ENCODE results near the gene EVX2. TPM values are rescaled to one million over a fixed set of nuclear protein-coding genes. Genes with fewer than 3 reads are reported as not detected.
A peak's percentile ranks its signal among the peaks of the same experiment; 100 is the strongest.

EVX2 gene
- not detected in 2 replicates for total RNA-seq

DNA sequence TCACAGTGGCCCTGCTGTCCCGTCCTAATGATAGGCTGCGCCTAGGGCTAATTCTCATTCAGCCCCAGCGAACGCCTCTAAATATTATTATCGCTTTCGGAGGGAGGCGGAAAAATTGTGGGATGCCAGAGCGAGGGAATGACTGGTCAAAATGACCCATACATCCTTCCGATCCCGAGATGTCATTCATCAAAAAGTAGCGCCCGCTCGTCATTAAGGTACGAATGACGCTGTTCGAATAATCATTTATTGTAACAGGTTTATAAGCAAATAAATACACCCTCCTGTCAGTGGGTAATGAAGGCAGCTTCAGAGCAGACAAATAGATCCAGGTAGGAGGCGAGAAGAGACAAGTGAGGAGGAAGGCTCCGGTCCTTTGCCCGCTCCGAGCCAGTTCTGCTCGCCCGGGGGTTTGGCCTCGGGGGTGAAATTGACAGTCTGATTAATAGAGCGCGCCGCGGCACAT lies at the start of gene EVX2:
Gene EVX2, minus strand, starts transcription at position 167 of the 466 bp plus-strand sequence. CDS start 186 bp downstream, outside the sequence.
- TF ChIP-seq, protein P1, sequence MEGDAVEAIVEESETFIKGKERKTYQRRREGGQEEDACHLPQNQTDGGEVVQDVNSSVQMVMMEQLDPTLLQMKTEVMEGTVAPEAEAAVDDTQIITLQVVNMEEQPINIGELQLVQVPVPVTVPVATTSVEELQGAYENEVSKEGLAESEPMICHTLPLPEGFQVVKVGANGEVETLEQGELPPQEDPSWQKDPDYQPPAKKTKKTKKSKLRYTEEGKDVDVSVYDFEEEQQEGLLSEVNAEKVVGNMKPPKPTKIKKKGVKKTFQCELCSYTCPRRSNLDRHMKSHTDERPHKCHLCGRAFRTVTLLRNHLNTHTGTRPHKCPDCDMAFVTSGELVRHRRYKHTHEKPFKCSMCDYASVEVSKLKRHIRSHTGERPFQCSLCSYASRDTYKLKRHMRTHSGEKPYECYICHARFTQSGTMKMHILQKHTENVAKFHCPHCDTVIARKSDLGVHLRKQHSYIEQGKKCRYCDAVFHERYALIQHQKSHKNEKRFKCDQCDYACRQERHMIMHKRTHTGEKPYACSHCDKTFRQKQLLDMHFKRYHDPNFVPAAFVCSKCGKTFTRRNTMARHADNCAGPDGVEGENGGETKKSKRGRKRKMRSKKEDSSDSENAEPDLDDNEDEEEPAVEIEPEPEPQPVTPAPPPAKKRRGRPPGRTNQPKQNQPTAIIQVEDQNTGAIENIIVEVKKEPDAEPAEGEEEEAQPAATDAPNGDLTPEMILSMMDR (conservative IDR thresholded peaks at IDR 0.05; ENCODE audit: low read depth, low read length), result no peak
- H3K4me3 ChIP-seq (ENCODE audit: low read depth, low read length), result no peak within 1 kb of the TSS
- DNase-seq (ENCODE audit: low read depth), result no peak

DNA sequence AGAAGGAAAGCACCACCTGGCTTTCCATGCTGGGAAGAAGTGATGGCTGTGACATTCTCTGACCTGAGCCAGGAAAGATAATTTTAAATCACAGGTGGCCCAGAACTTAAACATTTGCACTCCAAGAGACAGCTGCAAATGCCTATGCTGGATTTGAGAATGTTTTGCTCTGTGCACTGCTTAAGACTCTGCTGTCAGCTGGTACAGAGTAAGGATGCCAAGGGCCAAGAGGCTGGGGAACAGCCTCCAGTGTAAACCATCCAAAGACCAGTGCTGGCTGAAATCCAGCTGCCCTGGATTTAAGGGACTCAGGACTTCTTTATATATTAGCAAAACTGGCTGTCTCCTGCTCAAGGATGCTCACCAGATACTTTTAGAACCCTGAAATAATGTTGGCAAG lies 49.6 kb upstream of the EVX2 start:
- DNase-seq (ENCODE audit: low read depth), result no peak
- peak overlapping the region; percentile 63 for H3K4me3 ChIP-seq (ENCODE audit: low read depth, low read length)
- TF ChIP-seq, protein P1 (conservative IDR thresholded peaks at IDR 0.05; ENCODE audit: low read depth, low read length), result no peak

DNA sequence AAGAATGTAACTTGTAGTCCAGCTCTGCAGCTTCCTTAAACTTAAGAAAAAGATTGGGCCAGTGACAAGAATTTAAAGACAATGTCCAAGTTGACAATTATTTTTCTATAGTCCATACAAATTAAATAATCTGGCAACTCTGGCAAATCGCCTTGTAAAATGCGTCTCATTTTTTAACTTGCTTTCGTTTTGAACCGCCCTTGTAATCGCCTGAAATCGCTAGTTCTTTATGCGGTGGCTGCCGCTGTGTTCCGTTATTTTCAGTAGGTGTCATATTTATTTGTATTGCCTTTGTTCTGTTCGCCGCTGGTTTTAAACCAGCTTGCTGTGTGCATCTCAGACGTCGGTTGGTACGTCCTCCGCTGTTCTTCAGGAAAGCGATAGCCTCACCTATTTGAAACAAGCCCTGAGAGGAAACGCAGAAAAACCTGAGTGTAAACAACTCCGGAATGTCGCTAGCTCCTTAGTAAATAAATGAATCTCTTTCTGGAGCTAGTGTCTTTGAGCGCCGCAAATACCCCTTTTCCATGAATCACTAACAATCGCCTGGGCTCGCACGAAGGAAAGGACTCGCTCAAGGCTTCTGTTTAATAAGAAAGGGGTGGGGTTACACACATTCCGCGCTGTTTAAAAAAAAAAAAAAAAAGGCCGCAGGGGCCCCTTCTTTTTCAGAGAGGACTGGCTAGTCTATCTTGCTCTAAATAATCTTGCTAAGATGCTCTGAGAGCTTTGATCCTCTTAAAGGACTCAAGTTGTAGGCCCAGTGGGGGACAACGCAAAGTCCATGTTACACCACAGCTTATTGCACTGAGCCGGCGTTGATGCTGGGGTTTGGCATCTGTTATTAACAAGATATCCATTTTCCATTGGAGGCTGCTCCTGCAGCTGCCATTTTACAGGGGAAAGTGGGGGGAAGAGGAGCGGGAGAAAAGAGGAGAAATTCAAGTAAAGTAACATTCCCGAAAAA lies 48.7 kb upstream of the EVX2 start:
- DNase-seq (ENCODE audit: low read depth), result no peak
- TF ChIP-seq, protein P1 (conservative IDR thresholded peaks at IDR 0.05; ENCODE audit: low read depth, low read length), result no peak
- peak overlapping the region; percentile 63 for H3K4me3 ChIP-seq (ENCODE audit: low read depth, low read length)

DNA sequence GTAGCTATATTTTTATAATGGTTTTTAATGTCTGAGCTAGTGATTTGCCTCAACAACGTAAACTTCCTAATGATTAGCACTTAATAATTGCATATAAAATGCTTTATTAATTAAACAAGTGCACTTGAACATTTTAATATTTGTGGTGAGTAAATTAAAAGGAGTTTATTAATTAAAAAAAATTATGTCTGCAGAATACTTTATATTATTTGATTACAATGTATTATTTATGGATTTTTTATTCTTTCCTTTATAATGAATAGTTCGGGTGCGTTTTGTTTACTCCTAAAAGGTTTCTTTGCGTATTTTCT lies 48.0 kb upstream of the EVX2 start:
- no peak for DNase-seq (ENCODE audit: low read depth)
- TF ChIP-seq, protein P1 (conservative IDR thresholded peaks at IDR 0.05; ENCODE audit: low read depth, low read length), result no peak
- peak overlapping the region; percentile 63 for H3K4me3 ChIP-seq (ENCODE audit: low read depth, low read length)

DNA sequence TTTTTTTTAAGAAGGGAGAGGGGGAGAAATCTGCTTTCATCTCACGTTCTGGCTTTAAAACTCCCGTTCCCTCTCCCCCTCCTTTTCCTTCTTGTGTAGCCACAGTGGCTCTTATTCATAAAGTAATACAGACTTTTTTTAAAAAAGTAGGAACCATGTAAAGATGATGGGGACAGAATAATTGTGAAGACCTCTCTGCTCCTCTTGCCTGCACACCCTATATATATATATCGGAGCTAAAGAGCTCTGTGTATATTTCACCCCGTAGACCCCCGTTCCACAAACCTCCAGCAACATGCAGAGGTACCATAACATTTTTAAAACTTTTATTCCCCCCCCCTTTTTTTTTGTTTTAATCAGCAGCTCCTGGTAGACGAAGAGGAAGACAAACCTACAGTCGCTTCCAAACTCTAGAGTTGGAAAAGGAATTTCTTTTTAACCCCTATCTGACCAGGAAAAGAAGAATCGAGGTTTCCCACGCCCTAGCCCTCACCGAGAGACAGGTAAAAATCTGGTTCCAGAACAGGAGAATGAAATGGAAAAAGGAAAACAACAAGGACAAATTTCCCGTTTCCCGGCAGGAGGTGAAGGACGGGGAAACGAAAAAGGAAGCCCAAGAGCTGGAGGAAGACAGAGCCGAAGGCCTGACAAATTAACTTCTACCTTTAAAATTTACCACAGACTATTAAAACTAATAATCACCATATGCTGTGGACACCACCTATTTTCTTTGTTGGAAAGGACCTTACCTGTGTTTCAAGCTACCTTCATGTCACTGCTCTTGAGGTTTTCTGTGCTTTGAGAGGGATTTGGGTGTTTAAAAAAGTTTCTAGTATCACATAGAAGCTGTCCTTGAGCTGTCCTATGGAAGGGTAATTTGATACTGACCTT lies 47.4 kb upstream of the EVX2 start:
- TF ChIP-seq, protein P1 (conservative IDR thresholded peaks at IDR 0.05; ENCODE audit: low read depth, low read length), result no peak
- H3K4me3 ChIP-seq (ENCODE audit: low read depth, low read length), result peak overlapping the region; percentile 63

DNA sequence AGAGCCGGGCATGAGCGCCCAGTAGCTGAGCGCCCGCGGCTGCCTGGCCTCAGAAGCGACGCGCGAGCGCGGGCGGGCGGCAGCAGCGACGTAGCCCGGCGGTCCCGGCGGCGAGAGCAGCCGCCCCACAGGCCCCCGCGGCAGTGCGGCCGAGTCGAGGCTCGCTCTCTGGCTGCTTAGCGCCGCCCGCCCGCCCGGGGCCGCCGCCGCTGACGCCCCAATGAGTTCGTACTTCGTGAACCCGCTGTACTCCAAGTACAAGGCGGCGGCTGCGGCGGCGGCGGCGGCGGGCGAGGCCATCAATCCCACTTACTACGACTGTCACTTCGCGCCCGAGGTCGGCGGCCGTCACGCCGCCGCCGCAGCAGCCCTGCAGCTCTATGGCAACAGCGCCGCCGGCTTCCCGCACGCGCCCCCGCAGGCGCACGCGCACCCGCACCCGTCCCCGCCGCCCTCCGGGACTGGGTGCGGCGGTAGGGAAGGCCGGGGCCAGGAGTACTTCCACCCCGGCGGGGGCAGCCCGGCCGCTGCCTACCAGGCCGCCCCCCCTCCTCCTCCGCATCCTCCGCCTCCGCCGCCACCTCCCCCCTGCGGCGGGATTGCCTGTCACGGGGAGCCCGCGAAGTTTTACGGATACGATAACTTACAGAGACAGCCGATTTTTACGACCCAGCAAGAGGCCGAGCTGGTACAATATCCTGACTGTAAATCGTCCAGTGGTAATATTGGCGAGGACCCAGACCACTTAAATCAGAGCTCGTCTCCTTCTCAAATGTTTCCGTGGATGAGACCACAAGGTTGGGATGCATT lies 46.6 kb upstream of the EVX2 start:
- H3K4me3 ChIP-seq (ENCODE audit: low read depth, low read length), result peak overlapping the region; percentile 63
- TF ChIP-seq, protein P1 (conservative IDR thresholded peaks at IDR 0.05; ENCODE audit: low read depth, low read length), result no peak
- DNase-seq (ENCODE audit: low read depth), result no peak

More for the DNA sequence above, 47.4 kb upstream of the EVX2 start:
- DNase-seq (ENCODE audit: low read depth), result no peak

Data from epithelial cell of proximal tubule (primary cell).